Retinal pigment epithelial cell (primary cell): ENCODE measurements around the gene CLSTN2.

ENCODE experiments used
- DNase-seq: peaks from one replicate; pipeline ENCODE4 v3.0.0-alpha.2; 2010; ENCODE audit warnings: low read depth
- H3K4me3 ChIP-seq: 2 replicates; pipeline ENCODE4 v1.5.1; 2011; ENCODE audit warnings: mild to moderate bottlenecking, low read length, control low read depth, moderate library complexity
- TF ChIP-seq, protein P1 (sequence below): conservative IDR thresholded peaks from 2 replicates; pipeline ENCODE4 v1.5.1; 2011; ENCODE audit warnings: low read depth, low read length, control low read depth, inconsistent platforms

The CLSTN2 gene

DNA sequence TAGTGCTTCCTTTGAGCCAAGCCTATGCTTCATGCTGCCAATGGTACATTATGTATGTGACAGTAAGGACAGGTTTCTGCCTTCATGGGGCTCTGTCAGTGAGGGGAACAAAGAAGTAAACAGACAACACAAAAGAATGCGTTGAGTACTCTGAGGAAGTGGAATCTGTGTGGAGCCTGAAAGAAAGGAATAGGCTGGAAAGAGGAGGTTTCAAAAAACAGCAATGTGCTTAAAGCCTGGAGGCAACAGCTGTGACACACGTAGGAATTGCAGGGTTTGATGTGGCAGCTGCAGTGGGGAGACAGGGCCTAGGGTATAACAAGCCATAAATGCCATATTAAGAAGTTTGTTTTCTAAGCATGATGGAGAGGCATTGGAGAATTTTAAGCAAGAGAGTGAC, 316.7 kb downstream of the CLSTN2 start:
- DNase-seq, result no peak
- no peak overlapping the region for H3K4me3 ChIP-seq
- TF ChIP-seq, protein P1, sequence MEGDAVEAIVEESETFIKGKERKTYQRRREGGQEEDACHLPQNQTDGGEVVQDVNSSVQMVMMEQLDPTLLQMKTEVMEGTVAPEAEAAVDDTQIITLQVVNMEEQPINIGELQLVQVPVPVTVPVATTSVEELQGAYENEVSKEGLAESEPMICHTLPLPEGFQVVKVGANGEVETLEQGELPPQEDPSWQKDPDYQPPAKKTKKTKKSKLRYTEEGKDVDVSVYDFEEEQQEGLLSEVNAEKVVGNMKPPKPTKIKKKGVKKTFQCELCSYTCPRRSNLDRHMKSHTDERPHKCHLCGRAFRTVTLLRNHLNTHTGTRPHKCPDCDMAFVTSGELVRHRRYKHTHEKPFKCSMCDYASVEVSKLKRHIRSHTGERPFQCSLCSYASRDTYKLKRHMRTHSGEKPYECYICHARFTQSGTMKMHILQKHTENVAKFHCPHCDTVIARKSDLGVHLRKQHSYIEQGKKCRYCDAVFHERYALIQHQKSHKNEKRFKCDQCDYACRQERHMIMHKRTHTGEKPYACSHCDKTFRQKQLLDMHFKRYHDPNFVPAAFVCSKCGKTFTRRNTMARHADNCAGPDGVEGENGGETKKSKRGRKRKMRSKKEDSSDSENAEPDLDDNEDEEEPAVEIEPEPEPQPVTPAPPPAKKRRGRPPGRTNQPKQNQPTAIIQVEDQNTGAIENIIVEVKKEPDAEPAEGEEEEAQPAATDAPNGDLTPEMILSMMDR, result no peak

DNA sequence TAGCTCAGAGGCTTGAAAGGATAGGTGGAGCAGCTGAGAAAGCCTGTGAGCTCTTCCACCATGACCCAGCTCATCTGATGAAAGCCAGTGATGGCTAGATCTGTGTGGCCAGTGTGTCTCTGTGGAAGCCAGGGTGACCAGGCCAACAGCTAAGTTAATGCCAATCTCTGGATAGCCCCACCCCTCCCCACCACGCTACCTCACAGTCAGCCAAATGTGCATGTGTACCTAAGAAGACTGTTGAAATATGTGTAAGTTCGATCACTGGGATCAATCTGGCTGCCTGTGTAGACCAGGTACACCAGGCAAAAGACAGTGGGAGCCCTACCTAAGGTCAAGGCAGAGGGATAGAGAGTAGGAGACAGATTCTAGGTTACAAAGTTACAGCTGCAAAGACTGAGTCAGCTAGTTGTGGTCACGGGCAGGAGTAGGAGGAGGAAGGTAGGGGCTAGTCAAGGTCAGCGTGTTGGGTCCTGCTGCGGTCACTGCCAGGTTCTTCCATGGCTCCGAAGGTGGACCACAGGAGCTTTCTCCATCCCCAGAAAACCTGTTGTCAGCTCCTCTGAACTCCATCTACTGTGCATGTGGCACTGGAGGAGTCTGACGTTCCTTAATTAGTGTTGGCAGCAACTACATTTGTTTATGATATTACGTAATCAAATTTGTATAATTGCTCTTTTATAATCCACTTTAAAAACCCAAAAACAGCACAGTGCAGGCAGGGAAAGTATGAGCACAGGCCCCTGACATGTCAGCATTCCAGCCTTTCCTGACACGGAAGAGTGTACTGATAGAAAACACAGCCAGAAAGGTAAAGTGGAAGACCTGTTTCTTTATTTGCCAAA, 318.0 kb downstream of the CLSTN2 start:
- no peak overlapping the region for H3K4me3 ChIP-seq
- DNase-seq, result no peak
- TF ChIP-seq, protein P1, result no peak

DNA sequence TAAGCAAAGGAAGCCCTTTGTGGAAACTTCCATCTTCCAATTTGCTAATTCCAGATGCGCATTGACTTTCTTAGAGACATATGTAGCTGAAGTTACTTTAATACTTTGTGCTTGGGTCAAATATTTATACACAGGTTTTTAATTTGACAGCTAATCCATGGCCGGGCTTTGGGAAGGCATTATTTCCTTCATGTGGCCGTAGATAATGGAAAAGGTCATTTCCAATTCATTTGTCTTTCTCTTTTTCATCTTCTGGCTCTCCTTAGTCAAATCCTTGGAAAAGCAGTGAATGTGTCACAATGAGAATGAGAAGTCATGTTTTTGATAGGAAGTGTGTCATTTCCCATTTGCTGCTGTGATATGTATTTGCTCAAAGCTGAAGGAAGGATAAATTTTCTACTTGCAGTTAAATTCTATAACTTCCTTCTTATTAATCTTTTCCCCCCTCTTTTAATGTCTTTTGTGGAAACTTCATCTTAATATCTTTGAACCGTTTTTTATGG, 323.3 kb downstream of the CLSTN2 start:
- no peak overlapping the region for H3K4me3 ChIP-seq
- no peak for DNase-seq
- TF ChIP-seq, protein P1, result no peak

DNA sequence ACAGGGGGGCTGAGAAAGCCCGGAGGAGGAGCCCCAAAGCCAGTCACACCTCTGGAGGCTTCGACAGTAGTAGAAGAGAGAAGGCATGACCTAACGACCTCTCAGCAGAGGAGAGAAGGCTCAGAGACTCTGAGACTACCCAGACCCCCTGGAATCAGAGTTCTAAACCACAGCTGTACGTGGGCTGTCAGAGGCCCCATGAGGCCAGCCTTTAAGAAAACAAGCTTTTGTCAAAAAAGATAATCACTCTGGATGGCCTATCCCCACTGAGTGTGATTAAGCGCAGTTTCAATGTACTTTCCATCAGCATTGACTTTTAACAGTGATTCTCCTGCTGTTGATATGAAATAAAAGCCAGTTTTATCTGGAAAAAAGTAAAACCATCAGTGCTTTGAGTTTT, 330.3 kb downstream of the CLSTN2 start:
- no peak for DNase-seq
- H3K4me3 ChIP-seq, result no peak overlapping the region
- TF ChIP-seq, protein P1, result no peak

DNA sequence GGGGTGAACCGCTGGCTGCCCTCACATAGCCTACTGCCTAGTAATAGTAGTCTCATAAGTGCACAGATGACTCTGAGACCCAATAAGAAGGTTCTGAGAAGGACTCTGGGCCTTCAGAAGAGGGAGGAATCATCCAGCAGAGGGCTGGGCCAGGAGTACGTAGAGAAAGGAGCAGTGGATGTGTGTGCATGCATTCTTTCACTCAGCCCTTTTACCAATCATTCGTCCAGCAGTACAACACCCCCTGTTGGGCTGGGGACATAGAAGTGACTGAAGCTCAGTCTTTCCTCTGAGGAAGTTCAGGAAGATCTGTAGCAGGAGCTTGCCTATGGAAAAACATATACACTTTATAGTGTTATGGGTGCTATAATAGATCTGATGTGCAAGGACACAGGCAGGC, 333.1 kb downstream of the CLSTN2 start:
- DNase-seq, result no peak
- H3K4me3 ChIP-seq, result no peak overlapping the region
- TF ChIP-seq, protein P1, result no peak

DNA sequence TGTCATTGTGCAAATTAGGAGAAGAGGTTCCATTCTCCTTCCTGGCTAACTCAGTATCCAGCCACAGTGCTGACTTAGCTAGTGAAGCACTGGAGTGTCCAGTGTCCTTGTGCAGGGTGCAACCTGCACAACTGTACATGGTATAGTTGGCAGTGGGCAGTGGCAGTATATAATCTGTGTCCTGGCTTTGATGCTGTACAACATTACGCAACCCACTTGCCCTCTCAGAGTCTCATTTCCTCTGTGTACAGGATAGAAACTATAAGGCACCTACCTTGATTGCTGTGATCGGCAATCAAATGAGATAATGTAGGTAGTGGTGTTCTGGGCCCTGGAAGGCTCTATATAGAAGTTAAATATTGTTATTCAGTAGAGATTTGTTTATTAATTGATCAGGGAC, 333.6 kb downstream of the CLSTN2 start:
- no peak overlapping the region for H3K4me3 ChIP-seq
- TF ChIP-seq, protein P1, result no peak
- DNase-seq, result no peak

DNA sequence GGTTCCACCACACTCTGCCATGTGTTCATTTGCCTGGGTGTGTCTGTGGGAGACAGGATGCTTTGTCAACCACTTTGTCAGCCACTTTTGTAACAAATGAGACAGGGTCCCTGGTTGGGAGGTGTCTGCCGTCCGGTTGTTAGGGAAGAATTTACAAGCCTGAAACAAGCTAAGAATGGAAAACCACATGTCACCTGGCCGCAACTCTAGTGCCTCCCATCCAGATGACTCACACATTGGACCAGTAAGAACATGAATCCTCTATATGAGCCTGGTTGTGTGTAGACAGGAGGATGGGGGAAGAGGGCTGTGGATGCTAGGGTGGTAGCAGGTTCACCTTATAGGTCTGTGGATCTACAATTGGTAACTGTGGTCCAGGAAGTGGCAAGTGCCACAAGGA, 335.3 kb downstream of the CLSTN2 start:
- TF ChIP-seq, protein P1, result no peak
- H3K4me3 ChIP-seq, result no peak overlapping the region
- no peak for DNase-seq
